GM12878 (cell line): Measurements from ENCODE around the gene KCNK7. TPM values are rescaled to one million over a fixed set of nuclear protein-coding genes. Genes with fewer than 3 reads are reported as not detected.

Experiments used
- ATF3 ChIP-seq: IDR thresholded peaks from 2 replicates; pipeline ENCODE4 v1.6.1; 2011; ENCODE audit warnings: low read depth, mild to moderate bottlenecking, low read length, moderate library complexity, borderline replicate concordance; ENCODE audit errors: extremely low read depth
- CREB1 ChIP-seq: IDR thresholded peaks from 2 replicates; pipeline ENCODE4 v1.6.1; 2012; ENCODE audit warnings: low read depth, mild to moderate bottlenecking, inconsistent platforms
- MLLT1 ChIP-seq: fragments of 450-650 bp; IDR thresholded peaks from 2 replicates; pipeline ENCODE4 v1.6.1; 2016; ENCODE audit warnings: mild to moderate bottlenecking
- MTA2 ChIP-seq: fragments of 450-650 bp; IDR thresholded peaks from 2 replicates; pipeline ENCODE4 v1.6.1; 2016; ENCODE audit warnings: low read depth, mild to moderate bottlenecking, moderate library complexity
- SMC3 ChIP-seq: IDR thresholded peaks from 2 replicates; pipeline ENCODE4 v1.6.1; 2011; ENCODE audit warnings: low read length, improper control_type of control experiment, borderline replicate concordance
- SP1 ChIP-seq: IDR thresholded peaks from one replicate; pipeline ENCODE4 v1.6.1; 2011; ENCODE audit warnings: low read depth, low read length
- polyA plus RNA-seq, 11 experiments: library from polyadenylated mRNA; depleted of rRNA in 4 of 11; unstranded in 6 of 11; stranded (reverse) in 5 of 11; fragments of >200 nt; fragmentation: Nextera tagmentation in 4 of 11; fragmentation: Illumina TruSeq in 1 of 11; extraction: Ambion mirVana in 4 of 11; extraction: Trizol in 1 of 11; gene quantifications; 1 replicate in 1 of 11; 2 replicates in 10 of 11; pipeline versions ENCODE4 v1.2.1 to v1.2.3, GENCODE V29; 2011 to 2016; ENCODE audit warnings: inconsistent platforms in 2 of 11, missing spikeins in 2 of 11, low read depth in 1 of 11
- total RNA-seq, 4 experiments: library from RNA; depleted of rRNA in 3 of 4; stranded (reverse); fragments of >200 nt in 3 of 4; fragmentation: Illumina TruSeq in 1 of 4; extraction: Trizol in 1 of 4; gene quantifications; 2 replicates each; pipeline versions ENCODE4 v1.2.1 to v1.2.3, GENCODE V29; 2013 to 2021

Gene KCNK7
- total and polyA plus RNA-seq, 10 of the 15 experiments (the other 5 are each of a cell fraction or from before 2014, with no cell fraction given): 0.11 to 0.54 (median 0.23) TPM; not detected in 7

- TF ChIP-seq MLLT1: 0 out of 2 replicates have a peak, but pooled peaks have one; percentile 15
- peak; percentile 27; the same call in 1 of the 2 replicates for TF ChIP-seq MTA2
- no peak for TF ChIP-seq ATF3
- TF ChIP-seq SMC3: 0 out of 2 replicates have a peak, but pooled peaks have one; percentile 5
- TF ChIP-seq CREB1: 0 out of 2 replicates have a peak, but pooled peaks have one; percentile 38
- TF ChIP-seq SP1: peak; percentile 64
Measured at GRCh38 chr11:65589444-65590239, 6.0 kb downstream of the KCNK7 start (continued).
